Panc1 (cell line): ENCODE measurements around the gene CPSF3. TPM values are rescaled to one million over a fixed set of nuclear protein-coding genes. Genes with fewer than 3 reads are reported as not detected.

Experiments used
- ATAC-seq: fragments of 200-7000 bp; cut with Tn5 transposase; 2 replicates; pipeline ENCODE4 v1.9.1; 2020; ENCODE audit warnings: mild to moderate bottlenecking, moderate library complexity
- BruUV-seq: library from RNA; stranded (reverse); fragments of 400-500 nt; replicated peaks from 2 replicates; lab custom pipeline; 2021; lab: Mats Ljungman, UMichigan
- CTCF ChIA-PET: fragments of 300-600 bp; sonication (Branson Sonifier 250); formaldehyde crosslinking; loops from one replicate; lab custom pipeline; 2022; ENCODE audit warnings: antibody characterized with exemption; lab: Charles Lee
- POLR2A ChIA-PET: fragments of 300-600 bp; sonication (Branson Sonifier 250); formaldehyde crosslinking; loops from one replicate; lab custom pipeline; 2022; ENCODE audit warnings: antibody characterized with exemption; lab: Charles Lee
- DNase-seq: peaks from one replicate; pipeline ENCODE4 v3.0.0-alpha.2; 2010; ENCODE audit warnings: low read depth, low spot score
- H3K27ac ChIP-seq: 2 replicates; pipeline ENCODE4 v1.5.1; 2011; ENCODE audit warnings: mild to moderate bottlenecking, low read length, inconsistent platforms
- H3K27me3 ChIP-seq: fragments of 200-500 bp; sonication (Bioruptor generic); 2 replicates; pipeline ENCODE4 v1.6.0; 2014; ENCODE audit warnings: low read length, inconsistent platforms; ENCODE audit not compliant: control insufficient read depth, insufficient read depth
- H3K36me3 ChIP-seq: fragments of 200-500 bp; sonication (Bioruptor generic); 2 replicates; pipeline ENCODE4 v1.5.1; 2014; ENCODE audit warnings: inconsistent platforms, mild to moderate bottlenecking, low read length, moderate library complexity; ENCODE audit not compliant: control insufficient read depth, insufficient read depth
- H3K4me1 ChIP-seq: 2 replicates; pipeline ENCODE4 v1.5.1; 2011; ENCODE audit warnings: inconsistent platforms, mild to moderate bottlenecking, low read length, moderate library complexity; ENCODE audit not compliant: control insufficient read depth, insufficient read depth
- H3K4me3 ChIP-seq, 2 experiments: 2 replicates each; pipeline ENCODE4 v1.5.1; 2011 to 2012; ENCODE audit warnings: low read depth in 2 of 2, low read length in 2 of 2, mild to moderate bottlenecking in 2 of 2, inconsistent platforms in 1 of 2, moderate library complexity in 1 of 2
- H3K9me3 ChIP-seq: fragments of 200-500 bp; sonication (Bioruptor generic); 2 replicates; pipeline ENCODE4 v1.5.1; 2014; ENCODE audit warnings: low read depth, mild to moderate bottlenecking, inconsistent platforms, low read length, moderate library complexity; ENCODE audit not compliant: control insufficient read depth, insufficient read depth
- POLR2AphosphoS5 ChIP-seq: IDR thresholded peaks from 2 replicates; pipeline ENCODE4 v1.6.1; 2012; ENCODE audit warnings: mild to moderate bottlenecking, low read depth, low read length, moderate library complexity
- SIN3A ChIP-seq: IDR thresholded peaks from 2 replicates; pipeline ENCODE4 v1.6.1; 2012; ENCODE audit warnings: low read depth, mild to moderate bottlenecking, low read length, moderate library complexity, borderline replicate concordance; ENCODE audit not compliant: insufficient read depth
- TCF7L2 ChIP-seq: IDR thresholded peaks from 2 replicates; pipeline ENCODE4 v1.6.1; 2011; ENCODE audit warnings: mild to moderate bottlenecking, low read depth, low read length, inconsistent platforms
- in situ Hi-C: cut with HindIII; loops from 2 replicates; pipeline ENCODE4 v1.10.0; 2016; ENCODE audit warnings: low sequenced_read_pairs, low pct_unique_long_range_greater_than_20kb
- intact Hi-C: fragments of 100-400 bp; cut with micrococcal nuclease; formaldehyde crosslinking; loops from one replicate; pipeline ENCODE4 v1.10.0; 2022; ENCODE audit not compliant: unreplicated experiment
- total RNA-seq: library from RNA; stranded (reverse); gene quantifications from one replicate; pipeline ENCODE4 v1.2.1, GENCODE V29; 2021; ENCODE audit not compliant: unreplicated experiment
- TF ChIP-seq, protein P1 (sequence below), 2 experiments: IDR thresholded peaks; 2 replicates each; pipeline ENCODE4 v1.6.1; 2011 to 2012; ENCODE audit warnings: low read depth in 2 of 2, control low read depth in 1 of 2, low read length in 1 of 2, mild to moderate bottlenecking in 1 of 2, moderate library complexity in 1 of 2; ENCODE audit not compliant: insufficient read depth in 1 of 2
- TF ChIP-seq, protein P2 (sequence below): fragments of 450-650 bp; IDR thresholded peaks from 2 replicates; pipeline ENCODE4 v1.5.1; 2017; ENCODE audit warnings: mild to moderate bottlenecking

The CPSF3 gene
- total RNA-seq, 1 experiment from 2014 or later, result 54.1 TPM

- Histone ChIP-seq H3K27me3 (no peaks in the 10 kb centered on the region), H3K4me3 (peak overlapping the region in 1 of 2 experiments; percentile 6; a peak in 1 of 4 replicates), H3K9me3 (no peaks in the 10 kb centered on the region), H3K27ac (peak overlapping the region; percentile 82), H3K4me1 (peaks cover 51% of the 10 kb centered on the region), H3K36me3 (peaks cover 11% of the 10 kb centered on the region)
- no TSS peak for BruUV-seq
- in situ Hi-C loops (no loop called here), intact Hi-C loops (no loop called here)
- DNase-seq, result peak; percentile 84
- ATAC-seq, result peak; percentile 79
- CTCF ChIA-PET, result interaction anchor here (0.6 kb wide), 1 partner anchor 18 kb away, joined by 6 read pairs; no protein-coding TSS in a partner anchor
- POLR2A ChIA-PET, result interaction anchor here (0.6 kb wide), 1 partner anchor 26 kb away, joined by 9 read pairs; no protein-coding TSS in a partner anchor
- TF ChIP-seq TCF7L2 (peak; percentile 72; the same call in 1 of the 2 replicates), POLR2AphosphoS5 (peak; percentile 48; the same call in 1 of the 2 replicates), SIN3A (no peak)
- TF ChIP-seq, protein P1, sequence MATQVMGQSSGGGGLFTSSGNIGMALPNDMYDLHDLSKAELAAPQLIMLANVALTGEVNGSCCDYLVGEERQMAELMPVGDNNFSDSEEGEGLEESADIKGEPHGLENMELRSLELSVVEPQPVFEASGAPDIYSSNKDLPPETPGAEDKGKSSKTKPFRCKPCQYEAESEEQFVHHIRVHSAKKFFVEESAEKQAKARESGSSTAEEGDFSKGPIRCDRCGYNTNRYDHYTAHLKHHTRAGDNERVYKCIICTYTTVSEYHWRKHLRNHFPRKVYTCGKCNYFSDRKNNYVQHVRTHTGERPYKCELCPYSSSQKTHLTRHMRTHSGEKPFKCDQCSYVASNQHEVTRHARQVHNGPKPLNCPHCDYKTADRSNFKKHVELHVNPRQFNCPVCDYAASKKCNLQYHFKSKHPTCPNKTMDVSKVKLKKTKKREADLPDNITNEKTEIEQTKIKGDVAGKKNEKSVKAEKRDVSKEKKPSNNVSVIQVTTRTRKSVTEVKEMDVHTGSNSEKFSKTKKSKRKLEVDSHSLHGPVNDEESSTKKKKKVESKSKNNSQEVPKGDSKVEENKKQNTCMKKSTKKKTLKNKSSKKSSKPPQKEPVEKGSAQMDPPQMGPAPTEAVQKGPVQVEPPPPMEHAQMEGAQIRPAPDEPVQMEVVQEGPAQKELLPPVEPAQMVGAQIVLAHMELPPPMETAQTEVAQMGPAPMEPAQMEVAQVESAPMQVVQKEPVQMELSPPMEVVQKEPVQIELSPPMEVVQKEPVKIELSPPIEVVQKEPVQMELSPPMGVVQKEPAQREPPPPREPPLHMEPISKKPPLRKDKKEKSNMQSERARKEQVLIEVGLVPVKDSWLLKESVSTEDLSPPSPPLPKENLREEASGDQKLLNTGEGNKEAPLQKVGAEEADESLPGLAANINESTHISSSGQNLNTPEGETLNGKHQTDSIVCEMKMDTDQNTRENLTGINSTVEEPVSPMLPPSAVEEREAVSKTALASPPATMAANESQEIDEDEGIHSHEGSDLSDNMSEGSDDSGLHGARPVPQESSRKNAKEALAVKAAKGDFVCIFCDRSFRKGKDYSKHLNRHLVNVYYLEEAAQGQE (IDR thresholded peaks at IDR 0.05; ENCODE audit: insufficient read depth in 1 of 2, low read depth in 2 of 2, low read length in 1 of 2), result no peak
- TF ChIP-seq, protein P2, sequence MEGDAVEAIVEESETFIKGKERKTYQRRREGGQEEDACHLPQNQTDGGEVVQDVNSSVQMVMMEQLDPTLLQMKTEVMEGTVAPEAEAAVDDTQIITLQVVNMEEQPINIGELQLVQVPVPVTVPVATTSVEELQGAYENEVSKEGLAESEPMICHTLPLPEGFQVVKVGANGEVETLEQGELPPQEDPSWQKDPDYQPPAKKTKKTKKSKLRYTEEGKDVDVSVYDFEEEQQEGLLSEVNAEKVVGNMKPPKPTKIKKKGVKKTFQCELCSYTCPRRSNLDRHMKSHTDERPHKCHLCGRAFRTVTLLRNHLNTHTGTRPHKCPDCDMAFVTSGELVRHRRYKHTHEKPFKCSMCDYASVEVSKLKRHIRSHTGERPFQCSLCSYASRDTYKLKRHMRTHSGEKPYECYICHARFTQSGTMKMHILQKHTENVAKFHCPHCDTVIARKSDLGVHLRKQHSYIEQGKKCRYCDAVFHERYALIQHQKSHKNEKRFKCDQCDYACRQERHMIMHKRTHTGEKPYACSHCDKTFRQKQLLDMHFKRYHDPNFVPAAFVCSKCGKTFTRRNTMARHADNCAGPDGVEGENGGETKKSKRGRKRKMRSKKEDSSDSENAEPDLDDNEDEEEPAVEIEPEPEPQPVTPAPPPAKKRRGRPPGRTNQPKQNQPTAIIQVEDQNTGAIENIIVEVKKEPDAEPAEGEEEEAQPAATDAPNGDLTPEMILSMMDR, result no peak
Observed at GRCh38 chr2:9380702-9381628, 42.5 kb upstream of the CPSF3 start.

- Histone ChIP-seq H3K4me1 (peaks cover 36% of the 10 kb centered on the region), H3K4me3 (no peak overlapping the region), H3K27ac (peak overlapping the region; percentile 60), H3K36me3 (peaks cover 13% of the 10 kb centered on the region), H3K27me3 (no peaks in the 10 kb centered on the region), H3K9me3 (no peaks in the 10 kb centered on the region)
- ChIA-PET POLR2A (no interaction called here), CTCF (no interaction called here)
- ATAC-seq (no peak), DNase-seq (no peak)
- in situ Hi-C loops, result no loop called here
- intact Hi-C loops, result no loop called here
- no TSS peak for BruUV-seq
- TF ChIP-seq, protein P2, result no peak
- TF ChIP-seq TCF7L2 (no peak), POLR2AphosphoS5 (no peak), SIN3A (no peak)
- TF ChIP-seq, protein P1 (IDR thresholded peaks at IDR 0.05; ENCODE audit: insufficient read depth in 1 of 2, low read depth in 2 of 2, low read length in 1 of 2), result no peak
Observed at GRCh38 chr2:9382604-9383235, 40.7 kb upstream of the CPSF3 start.
